H1 (cell line): ENCODE measurements around the gene ZNF670. TPM values are rescaled to one million over a fixed set of nuclear protein-coding genes. Genes with fewer than 3 reads are reported as not detected.

Source experiments
- CTCF ChIA-PET: fragments of 300-600 bp; sonication (Branson Sonifier 250); formaldehyde crosslinking; loops from one replicate; lab custom pipeline; 2021; ENCODE audit not compliant: partially characterized antibody; lab: Charles Lee
- POLR2A ChIA-PET: fragments of 300-600 bp; sonication (Branson Sonifier 250); formaldehyde crosslinking; loops from one replicate; lab custom pipeline; 2021; ENCODE audit warnings: inconsistent platforms; ENCODE audit not compliant: partially characterized antibody; lab: Charles Lee
- DNase-seq, 2 experiments: peaks; one replicate each; pipeline versions ENCODE4 v3.0.0 to v3.0.0-alpha.2; 2010 to 2022; ENCODE audit warnings: low spot score in 2 of 2, low read depth in 1 of 2, mixed read lengths in 1 of 2
- FAIRE-seq: peaks from 2 replicates; lab custom pipeline; 2011; peaks lifted over from hg19 to GRCh38; lab: Jason Lieb, UNC
- H2AFZ ChIP-seq: 2 replicates; pipeline ENCODE4 v1.8.1; 2012; ENCODE audit warnings: low read length, inconsistent platforms
- H2AK5ac ChIP-seq: 2 replicates; pipeline ENCODE4 v1.6.1; 2013; ENCODE audit warnings: low read depth, low read length
- H2BK120ac ChIP-seq: replicated peaks from 2 replicates; pipeline ENCODE3; 2013; ENCODE audit warnings: low read depth, low read length, inconsistent platforms
- H2BK12ac ChIP-seq: 2 replicates; pipeline ENCODE4 v1.6.1; 2013; ENCODE audit warnings: low read depth, low read length
- H2BK15ac ChIP-seq: 2 replicates; pipeline ENCODE4 v1.6.1; 2013; ENCODE audit warnings: low read length
- H2BK20ac ChIP-seq: 2 replicates; pipeline ENCODE4 v1.6.1; 2013; ENCODE audit warnings: low read length
- H2BK5ac ChIP-seq: 2 replicates; pipeline ENCODE4 v1.6.1; 2013; ENCODE audit warnings: low read depth, low read length
- H3K14ac ChIP-seq: 2 replicates; pipeline ENCODE4 v1.6.1; 2013; ENCODE audit warnings: inconsistent platforms; ENCODE audit not compliant: insufficient read length
- H3K18ac ChIP-seq: 2 replicates; pipeline ENCODE4 v1.6.1; 2013; ENCODE audit warnings: low read length; ENCODE audit errors: extremely low read depth
- H3K23ac ChIP-seq: 2 replicates; pipeline ENCODE4 v1.6.1; 2013; ENCODE audit warnings: inconsistent platforms; ENCODE audit not compliant: insufficient read length
- H3K23me2 ChIP-seq: 2 replicates; pipeline ENCODE4 v1.6.1; 2013; ENCODE audit warnings: low read depth, low read length
- H3K27ac ChIP-seq: 2 replicates; pipeline ENCODE4 v1.6.1; 2011; ENCODE audit warnings: low read depth, low read length, inconsistent platforms
- H3K27me3 ChIP-seq, 4 experiments: replicated peaks in 1 of 4; 1 replicate in 1 of 4; 2 replicates in 3 of 4; pipeline versions ENCODE4 v1.6.1 to v1.8.1; 2011 to 2013; ENCODE audit warnings: low read length in 3 of 4, mild to moderate bottlenecking in 3 of 4, inconsistent platforms in 2 of 4, mixed read lengths in 2 of 4, moderate library complexity in 1 of 4; ENCODE audit not compliant: control insufficient read depth in 3 of 4, insufficient read depth in 3 of 4; ENCODE audit errors: extremely low read depth in 1 of 4
- H3K36me3 ChIP-seq, 4 experiments: 2 replicates each; pipeline versions ENCODE4 v1.6.1 to v1.8.1; 2011 to 2013; ENCODE audit warnings: mild to moderate bottlenecking in 4 of 4, low read length in 3 of 4, moderate library complexity in 2 of 4, control low read depth in 1 of 4, inconsistent platforms in 1 of 4; ENCODE audit not compliant: insufficient read depth in 4 of 4, control insufficient read depth in 2 of 4
- H3K4ac ChIP-seq: replicated peaks from 2 replicates; pipeline ENCODE3; 2013; ENCODE audit warnings: low read length, low read depth, mixed read lengths, inconsistent platforms; ENCODE audit not compliant: insufficient read length
- H3K4me1 ChIP-seq, 4 experiments: replicated peaks in 1 of 4; 1 replicate in 1 of 4; 2 replicates in 3 of 4; pipeline versions ENCODE4 v1.6.1 to v1.8.1; 2011 to 2013; ENCODE audit warnings: low read length in 3 of 4, inconsistent platforms in 2 of 4, mixed read lengths in 1 of 4; ENCODE audit not compliant: insufficient read depth in 4 of 4, control insufficient read depth in 3 of 4
- H3K4me2 ChIP-seq, 2 experiments: 2 replicates each; pipeline versions ENCODE4 v1.6.1 to v1.8.1; 2011 to 2013; ENCODE audit warnings: low read depth in 2 of 2, low read length in 2 of 2, control low read depth in 1 of 2, inconsistent platforms in 1 of 2, mild to moderate bottlenecking in 1 of 2; ENCODE audit not compliant: insufficient read depth in 1 of 2
- H3K4me3 ChIP-seq, 4 experiments: fragments of 200-600, 300-600 bp in 1 of 4; sonication (generic), shearing (Covaris generic), sonication (Bioruptor Twin) in 1 of 4; 2 replicates each; pipeline versions ENCODE4 v1.5.1 to v1.8.1; 2011 to 2016; ENCODE audit warnings: low read length in 4 of 4, low read depth in 3 of 4, control low read depth in 2 of 4, inconsistent platforms in 2 of 4, mild to moderate bottlenecking in 2 of 4, mixed read lengths in 1 of 4, moderate library complexity in 1 of 4; ENCODE audit not compliant: insufficient read depth in 2 of 4; ENCODE audit errors: extremely low read depth in 1 of 4
- H3K56ac ChIP-seq: replicated peaks from 2 replicates; pipeline ENCODE3; 2013; ENCODE audit warnings: low read depth, mild to moderate bottlenecking, mixed read lengths, low read length, inconsistent platforms; ENCODE audit not compliant: insufficient read length
- H3K79me1 ChIP-seq: 2 replicates; pipeline ENCODE4 v1.6.1; 2013; ENCODE audit warnings: low read depth, low read length, control low read depth
- H3K79me2 ChIP-seq, 2 experiments: 2 replicates each; pipeline versions ENCODE4 v1.6.1 to v1.8.1; 2012 to 2013; ENCODE audit warnings: low read length in 2 of 2, mild to moderate bottlenecking in 2 of 2, inconsistent platforms in 1 of 2; ENCODE audit not compliant: insufficient read depth in 2 of 2, control insufficient read depth in 1 of 2
- H3K9ac ChIP-seq, 4 experiments: replicated peaks in 1 of 4; 1 replicate in 1 of 4; 2 replicates in 3 of 4; pipeline versions ENCODE4 v1.6.1 to v1.8.1; 2011 to 2013; ENCODE audit warnings: low read depth in 3 of 4, low read length in 3 of 4, control low read depth in 2 of 4, mild to moderate bottlenecking in 2 of 4, moderate library complexity in 2 of 4, inconsistent platforms in 1 of 4; ENCODE audit errors: extremely low read depth in 1 of 4
- H3K9me3 ChIP-seq, 2 experiments: 2 replicates each; pipeline versions ENCODE4 v1.6.1 to v1.8.1; 2012 to 2013; ENCODE audit warnings: mild to moderate bottlenecking in 2 of 2, moderate library complexity in 2 of 2, control low read depth in 1 of 2, inconsistent platforms in 1 of 2, low read depth in 1 of 2, low read length in 1 of 2, mixed read lengths in 1 of 2; ENCODE audit not compliant: insufficient read depth in 2 of 2
- H4K20me1 ChIP-seq, 2 experiments: replicated peaks in 1 of 2; 2 replicates each; pipeline versions ENCODE3 to v1.8.1; 2011 to 2013; ENCODE audit warnings: inconsistent platforms in 2 of 2, low read length in 2 of 2, mild to moderate bottlenecking in 1 of 2; ENCODE audit not compliant: insufficient read depth in 2 of 2, control insufficient read depth in 1 of 2
- H4K5ac ChIP-seq: 2 replicates; pipeline ENCODE4 v1.6.1; 2013; ENCODE audit warnings: low read length, low read depth, mixed read lengths, inconsistent platforms; ENCODE audit not compliant: insufficient read length
- H4K8ac ChIP-seq: 2 replicates; pipeline ENCODE4 v1.8.0; 2013; ENCODE audit warnings: mild to moderate bottlenecking, moderate library complexity, low read length, inconsistent platforms; ENCODE audit not compliant: insufficient read depth; ENCODE audit errors: extremely low read depth
- H4K91ac ChIP-seq: replicated peaks from 2 replicates; pipeline ENCODE3; 2013; ENCODE audit warnings: low read length, mixed read lengths, inconsistent platforms; ENCODE audit not compliant: insufficient read length
- CTBP2 ChIP-seq: IDR thresholded peaks from 2 replicates; pipeline ENCODE4 v1.7.0; 2011; ENCODE audit warnings: borderline replicate concordance, mild to moderate bottlenecking, moderate library complexity, mixed read lengths, low read length; ENCODE audit not compliant: insufficient read depth, insufficient read length
- FOSL1 ChIP-seq: IDR thresholded peaks from 2 replicates; pipeline ENCODE4 v1.6.1; 2011; ENCODE audit warnings: mild to moderate bottlenecking, low read depth, low read length, moderate library complexity; ENCODE audit not compliant: insufficient read depth
- GTF2F1 ChIP-seq: IDR thresholded peaks from 2 replicates; pipeline ENCODE4 v1.6.1; 2012; ENCODE audit warnings: low read depth, low read length, improper control_type of control experiment, borderline replicate concordance
- KDM1A ChIP-seq: fragments of 200-600, 300-600 bp; sonication (generic); IDR thresholded peaks from 2 replicates; pipeline ENCODE4 v1.7.1; 2016; ENCODE audit warnings: mild to moderate bottlenecking, low read length, borderline replicate concordance
- POLR2AphosphoS5 ChIP-seq: IDR thresholded peaks from 2 replicates; pipeline ENCODE4 v1.6.1; 2011; ENCODE audit warnings: low read depth, low read length
- RFX5 ChIP-seq: IDR thresholded peaks from 2 replicates; pipeline ENCODE4 v1.6.1; 2011; ENCODE audit warnings: low read depth, low read length, improper control_type of control experiment, borderline replicate concordance
- SIRT6 ChIP-seq: IDR thresholded peaks from one replicate; pipeline ENCODE4 v1.7.1; 2012; ENCODE audit warnings: low read length, inconsistent platforms
- SP1 ChIP-seq: IDR thresholded peaks from 2 replicates; pipeline ENCODE4 v1.6.1; 2011; ENCODE audit warnings: low read depth, low read length
- TEAD4 ChIP-seq: IDR thresholded peaks from 2 replicates; pipeline ENCODE4 v1.6.1; 2012; ENCODE audit warnings: low read depth, low read length, inconsistent platforms, mixed read lengths
- YY1 ChIP-seq: IDR thresholded peaks from 2 replicates; pipeline ENCODE4 v1.6.1; 2011; ENCODE audit warnings: low read depth, mild to moderate bottlenecking, low read length
- ZNF274 ChIP-seq: IDR thresholded peaks from 2 replicates; pipeline ENCODE4 v1.7.0; 2012; ENCODE audit warnings: low read length, borderline replicate concordance; ENCODE audit errors: extremely low read depth
- WGBS, 2 experiments: shearing (Covaris generic) in 1 of 2; methylation state at CpG; one replicate each; pipeline versions ENCODE4 v1.1.6 to v1.1.7; 2013 to 2015; ENCODE audit warnings: low lambda C conversion rate in 2 of 2, mixed read lengths in 2 of 2, inconsistent platforms in 1 of 2, low coverage in 1 of 2, missing lambda C conversion rate in 1 of 2; ENCODE audit not compliant: insufficient replicate concordance in 2 of 2, insufficient coverage in 1 of 2, insufficient read length in 1 of 2; ENCODE audit errors: extremely low coverage in 1 of 2, missing lambda C conversion rate in 1 of 2; 5-methylcytosine and 5-hydroxymethylcytosine counted together
- polyA plus RNA-seq, 7 experiments: library from polyadenylated mRNA; depleted of rRNA in 3 of 7; stranded (reverse) in 5 of 7; unstranded in 2 of 7; fragments of >200 nt in 5 of 7; fragments of 200-250 nt in 2 of 7; gene quantifications; 1 replicate in 5 of 7; 2 replicates in 1 of 7; 4 replicates in 1 of 7; pipeline versions ENCODE4 v1.2.1 to v1.2.3, GENCODE V29; 2011 to 2013; ENCODE audit warnings: missing spikeins in 2 of 7, mixed read lengths in 2 of 7
- total RNA-seq: library from RNA; stranded (reverse); fragmentation: NEBNext Ultra II Directional; extraction: Animal tissue kit (Norgen Biotek cat#: 25700); gene quantifications from 2 replicates; pipeline ENCODE4 v1.2.1, GENCODE V29; 2021

The ZNF670 gene
- total and polyA plus RNA-seq, 2 of the 8 experiments (the other 6 are each of a cell fraction or from before 2014, with no cell fraction given), result 2.8 to 15.4 TPM

- no peak overlapping the region for H3K27ac ChIP-seq
- ChIA-PET CTCF (no interaction called here), POLR2A (no interaction called here)
- no peak overlapping the region for H3K4ac ChIP-seq
- H3K14ac ChIP-seq, result no peak overlapping the region
- no peak overlapping the region for H3K4me2 ChIP-seq
- H3K23me2 ChIP-seq, result no peaks in the 10 kb centered on the region
- peaks cover 5 to 10% of the 10 kb centered on the region in 2 experiments for H4K20me1 ChIP-seq
- no peak overlapping the region for H4K5ac ChIP-seq
- H4K91ac ChIP-seq, result no peak overlapping the region
- no peaks in the 10 kb centered on the region for H3K27me3 ChIP-seq
- H3K4me1 ChIP-seq, result no peaks in the 10 kb centered on the region
- WGBS, 2 experiments, result 80% methylated on average over 3 of the region's 3 CpGs; no CpG with 5 or more reads in 1 of the 2 experiments
- H3K79me1 ChIP-seq, result no peaks in the 10 kb centered on the region; the same call in 1 of the 2 replicates
- H2AK5ac ChIP-seq, result no peak overlapping the region
- no peak overlapping the region for H2BK20ac ChIP-seq
- peaks cover 10 to 30% (median 17%) of the 10 kb centered on the region in 4 experiments for H3K36me3 ChIP-seq
- H3K9me3 ChIP-seq, result 0 out of 4 replicates have a peak, but pooled peaks cover 0 to 3% of the 10 kb centered on the region in 2 experiments
- H2AFZ ChIP-seq, result no peak overlapping the region
- H2BK12ac ChIP-seq, result no peak overlapping the region
- H3K18ac ChIP-seq, result no peak overlapping the region
- H3K79me2 ChIP-seq, result peaks cover 0 to 13% of the 10 kb centered on the region in 2 experiments; a peak in 2 of 4 replicates
- H2BK15ac ChIP-seq, result no peak overlapping the region
- no peak overlapping the region for H3K56ac ChIP-seq
- H2BK5ac ChIP-seq, result no peak overlapping the region
- no peak for TF ChIP-seq SIRT6
- TF ChIP-seq KDM1A, result no peak
- TF ChIP-seq RFX5, result no peak
- no peak for TF ChIP-seq YY1
- no peak for TF ChIP-seq TEAD4
- TF ChIP-seq SP1, result no peak
- no peak for TF ChIP-seq CTBP2
- no peak for TF ChIP-seq FOSL1
- TF ChIP-seq ZNF274, result no peak
- no peak for TF ChIP-seq POLR2AphosphoS5
- TF ChIP-seq GTF2F1, result no peak
- no peak overlapping the region for H4K8ac ChIP-seq
- H3K23ac ChIP-seq, result no peak overlapping the region
- H3K4me3 ChIP-seq, result no peak overlapping the region
- DNase-seq (no peak), FAIRE-seq (no peak)
- H2BK120ac ChIP-seq, result no peak overlapping the region
- no peak overlapping the region for H3K9ac ChIP-seq
Observed at GRCh38 chr1:247096112-247096511, 17.5 kb upstream of the ZNF670 start.
